ENCODE data around the gene RPTOR. TPM values are rescaled to one million over a fixed set of nuclear protein-coding genes. Genes with fewer than 3 reads are reported as not detected.

The RPTOR gene
- polyA plus RNA-seq, 1 of the 3 experiments (the other 2 are of a cell fraction) = 14.9 TPM

GRCh38 chr17:80647746-80648145 lies 103.1 kb downstream of the RPTOR start:
- CTCF ChIA-PET = interaction anchor here (0.7 to 2.0 kb wide), 5 partner anchors 17 to 221 kb away, joined by 3 to 5 read pairs (median 3); no protein-coding TSS in a partner anchor
- DNase-seq = no peak
- H3K36me3 ChIP-seq (replicated peaks in 1 of 2; ENCODE audit: control insufficient read depth in 1 of 2, insufficient read depth in 2 of 2, low read length in 1 of 2) = peaks cover 3 to 7% of the 10 kb centered on the region in 2 experiments
- WGBS (ENCODE audit: low lambda C conversion rate) = 76% methylated on average over 6 of the region's 6 CpGs
- H3K9ac ChIP-seq = no peak overlapping the region
- H3K4me2 ChIP-seq = no peak overlapping the region
- H3K9me3 ChIP-seq = no peaks in the 10 kb centered on the region
- no peak overlapping the region for H3K4me3 ChIP-seq (ENCODE audit: low read depth in 2 of 2, low read length in 1 of 2)
- no peaks in the 10 kb centered on the region for H3K27me3 ChIP-seq (ENCODE audit: insufficient read depth)
- POLR2A ChIA-PET = no interaction called here
- no peaks in the 10 kb centered on the region for H3F3A ChIP-seq (replicated peaks; ENCODE audit: insufficient read depth)
- H4K20me1 ChIP-seq (ENCODE audit: insufficient read depth) = peaks cover 26% of the 10 kb centered on the region; the same call in 1 of the 2 replicates
- peaks cover 12 to 30% of the 10 kb centered on the region in 2 experiments; a peak in 3 of 4 replicates for H3K4me1 ChIP-seq (ENCODE audit: control insufficient read depth in 1 of 2, insufficient read depth in 2 of 2, low read depth in 1 of 2, low read length in 1 of 2)
- no peaks in the 10 kb centered on the region for H3K9me2 ChIP-seq
- peaks cover 47% of the 10 kb centered on the region; the same call in 1 of the 2 replicates for H3K79me2 ChIP-seq (ENCODE audit: insufficient read depth)
- TF ChIP-seq TEAD4 (IDR thresholded peaks at IDR 0.05; ENCODE audit: borderline replicate concordance, insufficient read depth) (no peak), IRF3 (IDR thresholded peaks at IDR 0.05; ENCODE audit: low read depth, low read length) (no peak), CTCF (IDR thresholded peaks at IDR 0.05) (no peak), ELF1 (IDR thresholded peaks at IDR 0.05) (no peak), SMC3 (IDR thresholded peaks at IDR 0.05; ENCODE audit: low read depth, low read length) (no peak), YY1 (IDR thresholded peaks at IDR 0.05; ENCODE audit: low read depth) (no peak), GABPA (IDR thresholded peaks at IDR 0.05; ENCODE audit: low read depth) (no peak), FOXJ3 (CRISPR knock-in tag; IDR thresholded peaks at IDR 0.05) (no peak), ZBTB33 (IDR thresholded peaks at IDR 0.05; ENCODE audit: borderline replicate concordance, low read depth) (no peak), CHD2 (IDR thresholded peaks at IDR 0.05; ENCODE audit: low read length, partially characterized antibody) (no peak), RAD21 (IDR thresholded peaks at IDR 0.05; ENCODE audit: low read length) (no peak), RFX5 (IDR thresholded peaks at IDR 0.05; ENCODE audit: low read length) (no peak), GATA2 (CRISPR knock-in tag; IDR thresholded peaks at IDR 0.05) (no peak)
- H2AFZ ChIP-seq (ENCODE audit: low read depth) = no peak overlapping the region
- H3K27ac ChIP-seq (ENCODE audit: low read depth in 2 of 2, low read length in 1 of 2) = no peak overlapping the region
